HG03139 (cell line): Measurements from ENCODE around the gene TMEM106C.
"Not testable (repeated sequence)": the region's sequence is repeated elsewhere in the genome, so short reads cannot be mapped to it uniquely, and the experiment has no call there.

Source experiments
- ATAC-seq: cut with Tn5 transposase; IDR thresholded peaks from one replicate; pipeline ENCODE4 v1.9.1; 2021; ENCODE audit not compliant: unreplicated experiment

TMEM106C gene

GRCh38 chr12:47949441-47950341 is 13.7 kb upstream of the TMEM106C start:
- no peak for ATAC-seq

GRCh38 chr12:47950856-47951468 is 12.4 kb upstream of the TMEM106C start:
- no peak for ATAC-seq

GRCh38 chr12:47954058-47954457 is 9.3 kb upstream of the TMEM106C start:
- no peak for ATAC-seq

- ATAC-seq: no peak
Observed at GRCh38 chr12:47954467-47955045, 8.8 kb upstream of the TMEM106C start.

- no peak for ATAC-seq
Observed at GRCh38 chr12:47955059-47955458, 8.3 kb upstream of the TMEM106C start.

- ATAC-seq: not testable (repeated sequence)
Observed at GRCh38 chr12:47957671-47958070, 5.7 kb upstream of the TMEM106C start.

- no peak for ATAC-seq
Observed at GRCh38 chr12:47962198-47962597, 1.2 kb upstream of the TMEM106C start.

GRCh38 chr12:47964106-47964728 is 821 bp downstream of the TMEM106C start:
- no peak for ATAC-seq

- ATAC-seq: no peak
Observed at GRCh38 chr12:47965581-47965980, 2.2 kb downstream of the TMEM106C start.

- no peak for ATAC-seq
Observed at GRCh38 chr12:47967461-47968321, 4.3 kb downstream of the TMEM106C start.

- no peak for ATAC-seq
Observed at GRCh38 chr12:47969845-47970244, 6.4 kb downstream of the TMEM106C start.

GRCh38 chr12:47970843-47971242 is 7.4 kb downstream of the TMEM106C start:
- no peak for ATAC-seq

- ATAC-seq: no peak
Observed at GRCh38 chr12:47972895-47973294, 9.5 kb downstream of the TMEM106C start.

GRCh38 chr12:47973870-47974269 is 10.5 kb downstream of the TMEM106C start:
- ATAC-seq: no peak

GRCh38 chr12:47975036-47975620 is 11.7 kb downstream of the TMEM106C start:
- ATAC-seq: no peak

GRCh38 chr12:47975816-47976215 is 12.4 kb downstream of the TMEM106C start:
- ATAC-seq: no peak

- ATAC-seq: no peak
Observed at GRCh38 chr12:47977046-47977771, 13.8 kb downstream of the TMEM106C start.

- ATAC-seq: no peak
Observed at GRCh38 chr12:47977772-47978597, 14.6 kb downstream of the TMEM106C start.

GRCh38 chr12:47978598-47978873 is 15.1 kb downstream of the TMEM106C start:
- ATAC-seq: no peak
